D721Med (cell line): ENCODE data around the gene DRICH1.
A peak's percentile ranks its signal among the peaks of the same experiment; 100 is the strongest.
"Not testable (repeated sequence)": the region's sequence is repeated elsewhere in the genome, so short reads cannot be mapped to it uniquely, and the experiment has no call there.

Source experiments
- DNase-seq: peaks from one replicate; pipeline ENCODE4 v3.0.0; 2011; ENCODE audit warnings: low spot score; ENCODE audit not compliant: insufficient read length
- FAIRE-seq: peaks from 2 replicates; lab custom pipeline; 2011; peaks lifted over from hg19 to GRCh38; lab: Jason Lieb, UNC
- CTCF ChIP-seq: IDR thresholded peaks from 2 replicates; pipeline ENCODE4 v1.5.1; 2012; ENCODE audit warnings: mild to moderate bottlenecking, control low read depth; ENCODE audit not compliant: insufficient read depth; ENCODE audit errors: missing control alignments

DRICH1 gene

GRCh38 chr22:23627401-23628055 lies 4.6 kb downstream of the DRICH1 start:
- DNase-seq, FAIRE-seq: not testable (repeated sequence)
- TF ChIP-seq CTCF, result peak; percentile 48

DNA sequence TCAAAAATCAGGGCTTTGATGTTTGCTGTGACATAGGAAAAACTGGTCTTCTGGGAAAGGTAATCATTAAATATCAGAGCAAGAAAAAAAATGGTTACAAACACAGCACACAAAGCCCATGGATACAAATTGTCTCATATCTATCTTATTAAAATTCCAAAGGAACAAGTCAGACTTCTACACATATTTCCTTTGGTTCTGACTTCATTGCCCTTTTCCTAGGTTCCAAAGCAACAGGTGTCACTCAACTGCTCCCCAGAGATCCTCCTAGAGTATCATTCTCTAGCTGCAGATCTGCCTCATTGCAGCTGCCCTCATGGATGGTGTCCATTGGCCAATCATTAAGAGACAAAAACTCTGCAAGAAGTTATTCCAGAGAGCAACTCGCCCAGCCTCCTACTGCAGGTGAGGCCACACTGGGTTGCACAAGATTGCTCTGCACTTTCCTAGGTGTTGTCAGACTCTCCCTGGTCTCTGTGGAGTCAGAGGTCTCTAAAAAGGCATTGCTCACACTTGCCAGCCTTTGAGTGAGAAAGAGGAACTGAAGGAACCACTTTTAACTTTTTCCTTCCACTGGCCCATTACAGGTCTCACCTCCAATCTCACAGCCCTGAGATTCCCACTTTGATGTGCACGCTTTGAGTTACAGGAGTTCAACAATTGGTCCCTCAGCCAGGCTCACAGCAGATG lies 5.7 kb downstream of the DRICH1 start:
- FAIRE-seq, result no peak
- no peak for DNase-seq
- TF ChIP-seq CTCF, result no peak

DNA sequence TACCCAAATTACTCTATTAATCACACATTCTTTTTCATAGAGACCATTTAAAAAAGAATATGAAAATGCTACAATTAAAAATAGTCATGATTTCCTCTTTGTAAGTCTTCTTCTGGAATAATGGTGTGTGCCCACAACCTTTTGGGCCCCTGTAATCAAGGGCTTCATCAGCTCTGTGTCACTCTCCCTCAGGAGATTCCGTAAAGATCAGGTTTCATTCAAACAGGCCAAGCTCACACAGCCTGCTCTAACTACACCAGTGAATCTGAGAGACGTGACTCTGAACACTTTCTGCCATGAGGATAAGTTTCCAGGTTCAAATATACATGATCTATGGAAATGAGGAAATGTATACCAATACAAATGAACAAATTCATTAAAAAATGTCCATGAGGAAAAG lies 9.5 kb downstream of the DRICH1 start:
- DNase-seq (no peak), FAIRE-seq (no peak)
- TF ChIP-seq CTCF, result no peak

DNA sequence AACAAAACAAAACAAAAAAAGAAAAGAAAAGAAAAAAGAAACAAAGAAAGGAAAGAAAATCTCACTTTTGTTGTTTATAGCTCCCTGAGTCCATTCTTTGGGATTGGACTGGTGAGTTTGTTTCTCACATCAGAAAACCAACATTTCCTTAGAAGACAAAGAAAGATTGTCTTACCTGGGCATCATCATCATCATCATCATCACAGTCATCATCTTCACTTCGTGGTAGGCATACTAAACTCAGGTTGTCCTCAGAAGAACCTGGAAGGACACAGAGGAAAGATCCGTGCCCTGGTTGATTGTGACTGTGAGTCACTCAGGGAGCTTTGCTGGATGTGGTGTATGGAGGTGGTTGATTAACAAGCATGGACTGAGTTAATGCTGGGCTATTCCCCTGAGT lies 10.2 kb downstream of the DRICH1 start:
- DNase-seq, FAIRE-seq: not testable (repeated sequence)

DNA sequence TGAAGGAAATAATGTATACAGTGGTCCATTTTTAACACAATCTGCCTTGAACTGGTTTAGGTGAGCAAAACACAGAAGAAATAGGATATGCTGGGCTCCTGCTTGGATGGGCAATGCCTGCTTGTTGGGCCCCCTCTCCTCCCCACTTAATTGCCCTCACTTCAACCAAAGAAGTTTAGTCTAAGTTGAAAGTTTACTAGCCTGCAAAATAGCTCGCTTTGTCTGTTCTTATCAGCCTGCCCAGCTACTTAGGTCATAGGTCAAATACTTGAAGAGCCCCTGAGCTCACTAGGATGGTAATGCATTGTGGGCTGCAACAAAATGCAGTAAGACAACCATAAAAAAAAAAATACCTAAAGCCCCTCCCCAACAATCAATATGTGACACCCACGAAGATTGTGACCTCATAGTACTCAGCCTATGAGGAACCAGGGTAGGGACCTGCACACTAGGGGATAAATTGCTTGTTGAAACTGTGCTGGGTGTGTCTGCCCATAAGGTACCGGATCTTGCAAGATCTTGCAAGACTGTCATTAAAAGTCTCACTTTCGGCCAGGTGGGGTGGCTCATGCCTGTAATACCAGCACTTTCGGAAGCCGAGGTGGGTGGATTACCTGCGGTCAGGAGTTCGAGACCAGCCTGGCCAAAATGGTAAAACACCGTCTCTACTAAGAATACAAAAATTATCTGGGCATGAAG lies 10.9 kb downstream of the DRICH1 start:
- no peak for FAIRE-seq
- DNase-seq, result no peak
- TF ChIP-seq CTCF, result no peak

- FAIRE-seq (no peak), DNase-seq (no peak)
- no peak for TF ChIP-seq CTCF
Measured at GRCh38 chr22:23613193-23613972, 18.7 kb downstream of the DRICH1 start.

- DNase-seq (no peak), FAIRE-seq (no peak)
- no peak for TF ChIP-seq CTCF
Measured at GRCh38 chr22:23609983-23610781, 21.9 kb downstream of the DRICH1 start.
